OCI-LY1 (cell line): ENCODE measurements around the gene RNF40.

Experiments used
- H2AFZ ChIP-seq: fragments of 200-600 bp; sonication (generic), shearing (Covaris generic); 2 replicates; pipeline ENCODE4 v1.6.0; 2014; ENCODE audit warnings: antibody characterized with exemption, mild to moderate bottlenecking, low read length
- H3F3A ChIP-seq: fragments of 200-600 bp; sonication (generic), shearing (Covaris generic); 2 replicates; pipeline ENCODE4 v1.6.0; 2014; ENCODE audit warnings: mild to moderate bottlenecking, antibody characterized with exemption, low read length, moderate library complexity; ENCODE audit not compliant: insufficient read depth
- H3K27ac ChIP-seq: fragments of 200-600 bp; sonication (generic); 2 replicates; pipeline ENCODE4 v1.5.1; 2014; ENCODE audit warnings: low read length, mixed run types, mild to moderate bottlenecking, low read depth; ENCODE audit not compliant: poor library complexity, severe bottlenecking
- H3K27me3 ChIP-seq: fragments of 200-600 bp; sonication (generic); 2 replicates; pipeline ENCODE4 v1.6.0; 2014; ENCODE audit warnings: antibody characterized with exemption, mild to moderate bottlenecking, low read length, moderate library complexity; ENCODE audit not compliant: insufficient read depth
- H3K36me3 ChIP-seq: fragments of 200-600 bp; sonication (generic); 2 replicates; pipeline ENCODE4 v1.6.1; 2014; ENCODE audit warnings: mild to moderate bottlenecking, antibody characterized with exemption, low read length, moderate library complexity, mixed read lengths; ENCODE audit not compliant: insufficient read depth
- H3K4me1 ChIP-seq: fragments of 200-600 bp; sonication (generic); 2 replicates; pipeline ENCODE4 v1.5.1; 2014; ENCODE audit warnings: mild to moderate bottlenecking, low read length, moderate library complexity; ENCODE audit not compliant: insufficient read depth, severe bottlenecking
- H3K4me2 ChIP-seq: fragments of 200-600 bp; sonication (generic), shearing (Covaris generic); 2 replicates; pipeline ENCODE4 v1.6.1; 2014; ENCODE audit warnings: low read length
- H3K4me3 ChIP-seq: fragments of 200-600 bp; sonication (generic); 2 replicates; pipeline ENCODE4 v1.5.1; 2014; ENCODE audit warnings: low read length, low read depth, mild to moderate bottlenecking, mixed read lengths; ENCODE audit not compliant: poor library complexity, severe bottlenecking
- H3K79me2 ChIP-seq: fragments of 200-600 bp; shearing (Covaris generic); 2 replicates; pipeline ENCODE4 v1.6.1; 2016; ENCODE audit warnings: mixed run types, low read length, mixed read lengths; ENCODE audit not compliant: insufficient read depth
- H3K9ac ChIP-seq: fragments of 200-600 bp; sonication (generic), shearing (Covaris generic); 2 replicates; pipeline ENCODE4 v1.6.1; 2014; ENCODE audit warnings: mild to moderate bottlenecking, low read length, mixed read lengths
- H3K9me2 ChIP-seq: fragments of 200-600 bp; sonication (generic), shearing (Covaris generic); 2 replicates; pipeline ENCODE4 v1.6.1; 2014; ENCODE audit warnings: low read depth, mild to moderate bottlenecking, low read length, mixed read lengths
- H3K9me3 ChIP-seq: fragments of 200-600 bp; shearing (Covaris generic); 2 replicates; pipeline ENCODE4 v1.6.1; 2014; ENCODE audit warnings: low read length, mixed read lengths
- H4K20me1 ChIP-seq: fragments of 200-600 bp; sonication (generic), shearing (Covaris generic); 2 replicates; pipeline ENCODE4 v1.6.0; 2016; ENCODE audit warnings: mild to moderate bottlenecking, low read length; ENCODE audit not compliant: insufficient read depth
- EZH2 ChIP-seq: fragments of 200-600 bp; sonication (generic), shearing (Covaris generic); IDR thresholded peaks from 2 replicates; pipeline ENCODE4 v1.8.0; 2017; ENCODE audit warnings: borderline replicate concordance, mixed run types, mild to moderate bottlenecking, antibody characterized with exemption, low read length, moderate library complexity, mixed read lengths
- TF ChIP-seq, protein P1 (sequence below): fragments of 200-600 bp; sonication (generic), shearing (Covaris generic); IDR thresholded peaks from 2 replicates; pipeline ENCODE4 v1.5.1; 2017; ENCODE audit warnings: mild to moderate bottlenecking, antibody characterized with exemption, low read length, moderate library complexity, mixed read lengths

The RNF40 gene

DNA sequence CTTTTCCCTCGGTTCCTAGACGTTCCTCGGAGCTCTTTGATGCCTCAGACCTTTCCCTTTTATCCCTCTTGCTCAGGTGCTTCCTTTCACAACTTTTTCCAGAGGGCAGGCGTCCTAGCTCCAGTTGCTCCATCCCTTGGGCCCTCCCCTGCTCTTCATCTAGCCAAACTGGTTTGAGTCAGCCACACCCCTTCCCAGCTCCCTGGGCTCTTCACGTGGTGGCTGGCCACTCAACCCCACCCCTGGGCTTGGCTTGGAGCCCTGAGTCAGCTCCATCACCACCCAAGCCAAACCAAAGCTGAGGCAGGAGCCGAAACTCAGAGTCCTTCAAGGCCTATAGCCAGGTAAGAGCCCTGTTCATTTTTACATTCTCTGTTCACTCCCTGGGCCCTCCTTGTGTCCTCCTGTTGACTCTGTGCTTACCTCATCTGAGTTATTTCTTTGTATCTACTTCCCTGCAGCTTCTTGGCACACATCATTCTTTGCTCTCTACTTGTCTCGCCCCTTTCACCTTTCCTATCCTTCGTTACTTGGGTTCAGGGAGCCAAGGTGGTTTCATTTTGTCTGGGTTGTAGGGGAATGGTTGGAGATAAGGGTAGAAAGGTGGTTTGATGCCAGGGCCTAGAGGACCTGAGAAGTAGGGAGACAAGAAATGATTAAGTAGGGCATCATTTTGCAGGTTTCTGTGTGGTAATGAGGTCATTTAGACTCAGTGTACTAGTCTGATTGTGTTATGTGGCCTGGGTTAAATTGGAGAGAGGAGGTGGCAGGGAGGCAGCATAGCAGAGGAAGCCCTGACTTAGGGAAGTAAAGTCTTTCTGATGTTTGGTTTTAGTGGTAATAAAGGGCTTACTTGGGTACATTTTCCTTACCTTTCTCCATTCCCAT is 21.5 kb upstream of the RNF40 start:
- H3K9me3 ChIP-seq, result no peaks in the 10 kb centered on the region
- H3K27me3 ChIP-seq, result no peaks in the 10 kb centered on the region
- H3K9me2 ChIP-seq, result no peaks in the 10 kb centered on the region
- no peaks in the 10 kb centered on the region for H4K20me1 ChIP-seq
- no peak overlapping the region for H3K4me3 ChIP-seq
- no peaks in the 10 kb centered on the region for H3F3A ChIP-seq
- no peak overlapping the region for H3K9ac ChIP-seq
- H2AFZ ChIP-seq, result no peak overlapping the region
- H3K27ac ChIP-seq, result no peak overlapping the region
- no peaks in the 10 kb centered on the region for H3K79me2 ChIP-seq
- no peak for TF ChIP-seq EZH2
- TF ChIP-seq, protein P1, sequence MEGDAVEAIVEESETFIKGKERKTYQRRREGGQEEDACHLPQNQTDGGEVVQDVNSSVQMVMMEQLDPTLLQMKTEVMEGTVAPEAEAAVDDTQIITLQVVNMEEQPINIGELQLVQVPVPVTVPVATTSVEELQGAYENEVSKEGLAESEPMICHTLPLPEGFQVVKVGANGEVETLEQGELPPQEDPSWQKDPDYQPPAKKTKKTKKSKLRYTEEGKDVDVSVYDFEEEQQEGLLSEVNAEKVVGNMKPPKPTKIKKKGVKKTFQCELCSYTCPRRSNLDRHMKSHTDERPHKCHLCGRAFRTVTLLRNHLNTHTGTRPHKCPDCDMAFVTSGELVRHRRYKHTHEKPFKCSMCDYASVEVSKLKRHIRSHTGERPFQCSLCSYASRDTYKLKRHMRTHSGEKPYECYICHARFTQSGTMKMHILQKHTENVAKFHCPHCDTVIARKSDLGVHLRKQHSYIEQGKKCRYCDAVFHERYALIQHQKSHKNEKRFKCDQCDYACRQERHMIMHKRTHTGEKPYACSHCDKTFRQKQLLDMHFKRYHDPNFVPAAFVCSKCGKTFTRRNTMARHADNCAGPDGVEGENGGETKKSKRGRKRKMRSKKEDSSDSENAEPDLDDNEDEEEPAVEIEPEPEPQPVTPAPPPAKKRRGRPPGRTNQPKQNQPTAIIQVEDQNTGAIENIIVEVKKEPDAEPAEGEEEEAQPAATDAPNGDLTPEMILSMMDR, result no peak
- H3K4me1 ChIP-seq, result no peaks in the 10 kb centered on the region
- H3K36me3 ChIP-seq, result peaks cover 73% of the 10 kb centered on the region
- H3K4me2 ChIP-seq, result no peak overlapping the region

DNA sequence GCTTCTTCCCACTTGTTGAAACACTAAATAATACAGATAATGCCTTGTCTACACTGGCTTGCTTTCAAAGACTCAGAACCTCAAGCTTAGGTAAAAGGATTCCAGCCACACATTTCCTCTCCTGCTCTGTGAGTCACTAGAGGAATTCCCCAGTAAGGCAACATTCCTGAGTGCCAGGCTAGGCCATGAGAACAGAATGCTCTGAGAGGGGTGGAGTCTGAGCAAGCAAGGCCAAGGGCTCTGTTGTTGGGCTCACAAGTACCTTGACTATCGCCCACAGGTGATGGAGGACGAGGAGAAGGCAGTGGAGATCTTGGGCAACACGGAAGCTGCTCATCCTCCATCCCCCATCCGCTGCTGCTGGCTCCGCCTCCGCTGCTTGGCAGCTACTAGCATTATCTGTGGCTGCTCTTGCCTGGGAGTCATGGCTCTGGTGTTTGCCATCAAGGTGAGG is 20.6 kb upstream of the RNF40 start:
- Histone ChIP-seq H3K4me2 (no peak overlapping the region), H3K36me3 (peaks cover 65% of the 10 kb centered on the region), H4K20me1 (no peaks in the 10 kb centered on the region), H3F3A (no peaks in the 10 kb centered on the region), H3K4me3 (no peak overlapping the region), H3K9me2 (no peaks in the 10 kb centered on the region), H3K27me3 (no peaks in the 10 kb centered on the region), H3K79me2 (no peaks in the 10 kb centered on the region), H3K9me3 (no peaks in the 10 kb centered on the region), H3K4me1 (no peaks in the 10 kb centered on the region), H3K9ac (no peak overlapping the region), H2AFZ (no peak overlapping the region), H3K27ac (no peak overlapping the region)
- TF ChIP-seq EZH2, result no peak
- TF ChIP-seq, protein P1, result no peak

DNA sequence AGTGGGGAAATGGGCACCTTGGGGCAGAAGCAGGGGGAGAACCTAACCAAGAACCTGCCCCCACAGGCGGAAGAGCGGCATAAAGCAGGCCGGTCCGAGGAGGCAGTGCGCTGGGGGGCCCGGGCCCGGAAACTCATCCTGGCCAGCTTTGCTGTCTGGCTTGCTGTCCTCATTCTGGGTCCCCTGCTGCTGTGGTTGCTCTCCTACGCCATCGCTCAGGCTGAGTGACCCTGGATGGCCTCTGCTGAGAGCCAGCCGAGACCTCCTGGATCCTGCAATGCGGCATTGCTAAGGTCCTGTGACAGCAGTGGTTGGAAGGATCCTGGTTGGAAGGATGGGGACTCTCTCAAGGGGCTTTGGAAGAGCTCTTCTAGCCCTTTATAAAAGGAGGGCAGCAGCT is 18.4 kb upstream of the RNF40 start:
- peaks cover 4% of the 10 kb centered on the region; the same call in 1 of the 2 replicates for H3F3A ChIP-seq
- TF ChIP-seq EZH2, result no peak
- TF ChIP-seq, protein P1, result no peak

More for the DNA sequence above, 18.4 kb upstream of the RNF40 start:
- H3K79me2 ChIP-seq, result peaks cover 3% of the 10 kb centered on the region; the same call in 1 of the 2 replicates
- no peaks in the 10 kb centered on the region for H3K27me3 ChIP-seq
- no peak overlapping the region for H3K9ac ChIP-seq
- H3K4me1 ChIP-seq, result peaks cover 8% of the 10 kb centered on the region
- no peak overlapping the region for H3K27ac ChIP-seq
- H3K9me2 ChIP-seq, result no peaks in the 10 kb centered on the region
- H3K4me2 ChIP-seq, result no peak overlapping the region
- no peak overlapping the region for H2AFZ ChIP-seq
- no peak overlapping the region for H3K4me3 ChIP-seq
- H3K9me3 ChIP-seq, result no peaks in the 10 kb centered on the region
- no peaks in the 10 kb centered on the region for H4K20me1 ChIP-seq
- H3K36me3 ChIP-seq, result peaks cover 43% of the 10 kb centered on the region
